ENCODE results near the gene SLC6A1. TPM values are rescaled to one million over a fixed set of nuclear protein-coding genes. Genes with fewer than 3 reads are reported as not detected.

SLC6A1 gene
- total and polyA plus RNA-seq, 2 of the 13 experiments (the other 11 are each of a cell fraction or from before 2014, with no cell fraction given): not detected

DNA sequence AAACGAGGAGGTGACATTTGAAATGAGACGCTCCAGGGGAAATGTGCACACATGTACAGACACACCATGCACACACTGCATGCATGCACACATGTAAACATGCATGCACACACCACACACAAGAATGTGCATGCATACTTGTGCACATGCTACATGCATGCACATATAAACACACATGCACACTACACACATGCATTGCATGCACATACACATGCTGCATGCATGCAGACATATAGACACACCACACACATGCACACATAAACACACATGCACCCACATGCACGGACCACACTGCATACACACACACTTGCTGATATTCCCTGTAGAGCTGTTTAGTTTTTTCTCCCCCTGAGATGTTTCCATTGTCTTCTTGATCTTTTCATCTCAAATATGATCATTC, 37.8 kb upstream of the SLC6A1 start (continued):
- TF ChIP-seq ZNF652 (CRISPR knock-in tag; IDR thresholded peaks at IDR 0.05; ENCODE audit: borderline replicate concordance, low read depth): no peak
- no peak for TF ChIP-seq PAF1 (CRISPR knock-in tag; IDR thresholded peaks at IDR 0.05)

DNA sequence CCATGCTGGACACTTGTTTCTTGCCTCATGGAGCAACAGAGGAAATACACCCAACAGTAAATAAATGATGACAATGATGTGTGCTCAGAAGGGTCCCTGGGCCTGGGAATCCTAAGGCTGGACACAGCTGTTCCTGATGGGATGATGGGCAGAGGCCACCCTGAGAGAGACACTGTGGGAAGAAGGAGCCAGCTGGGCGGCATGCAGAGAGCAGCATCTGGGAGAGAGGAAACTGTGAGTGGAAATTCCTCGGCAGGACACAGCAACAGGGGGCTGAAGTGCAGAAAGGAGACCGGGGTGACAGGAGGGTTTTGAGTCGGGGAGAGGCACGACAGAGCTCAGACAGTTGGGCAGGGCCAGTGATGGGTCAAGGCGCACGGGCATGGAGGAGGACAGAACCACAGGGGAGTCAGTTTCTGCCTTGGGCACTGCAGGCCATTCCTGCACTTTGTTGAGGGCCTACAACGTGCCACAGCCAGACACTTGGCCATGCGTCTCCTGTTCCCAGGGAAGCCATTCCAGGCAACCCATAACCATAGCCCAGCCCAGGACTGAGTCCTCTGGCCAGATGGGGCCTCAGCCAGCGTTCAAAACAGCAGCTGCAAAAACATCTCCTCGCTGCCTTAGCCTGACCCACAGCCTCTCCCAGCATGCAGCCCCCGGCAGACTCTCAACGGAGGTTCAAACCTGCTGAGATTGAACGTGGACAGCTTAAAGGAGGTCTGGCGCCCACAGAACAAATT, 36.7 kb upstream of the SLC6A1 start:
- DNase-seq (ENCODE audit: low spot score) (no peak), ATAC-seq (no peak), FAIRE-seq (no peak)
- Histone ChIP-seq H3K4me2 (ENCODE audit: low read depth, low read length) (no peak overlapping the region), H2AFZ (ENCODE audit: low read length) (no peak overlapping the region), H3K36me3 (replicated peaks in 1 of 2; ENCODE audit: control insufficient read depth in 1 of 2, insufficient read depth in 2 of 2, low read length in 2 of 2) (no peaks in the 10 kb centered on the region), H3K9me3 (ENCODE audit: low read length) (no peaks in the 10 kb centered on the region), H4K20me1 (ENCODE audit: insufficient read depth, low read length) (no peaks in the 10 kb centered on the region), H3K27me3 (ENCODE audit: control insufficient read depth in 1 of 2, insufficient read depth in 2 of 2, low read length in 2 of 2) (peaks cover 10 to 37% of the 10 kb centered on the region in 2 experiments; a peak in 3 of 5 replicates), H3K27ac (ENCODE audit: extremely low read length, insufficient read depth, low read length) (no peak overlapping the region), H3K79me2 (ENCODE audit: insufficient read depth, low read length) (no peaks in the 10 kb centered on the region), H3K9ac (ENCODE audit: insufficient read depth, low read depth, low read length) (no peak overlapping the region), H3K4me3 (replicated peaks in 1 of 3; ENCODE audit: insufficient read depth in 1 of 3, low read depth in 2 of 3, low read length in 3 of 3) (no peak overlapping the region), H3K4me1 (ENCODE audit: insufficient read depth, low read length) (no peaks in the 10 kb centered on the region)
- intact Hi-C loops (cut with micrococcal nuclease; ENCODE audit: unreplicated experiment) (no loop called here), in situ Hi-C loops (cut with HindIII; ENCODE audit: extremely low pct_ligation_motif_present, low pct_unique_long_range_greater_than_20kb) (no loop called here)
- CTCF ChIA-PET (ENCODE audit: low intra/inter-chr PET ratio, low total read pairs): no interaction called here
- 16% methylated on average over 9 of the region's 15 CpGs for WGBS (ENCODE audit: low lambda C conversion rate)
- no peak for TF ChIP-seq TEF (CRISPR knock-in tag; IDR thresholded peaks at IDR 0.05)
- TF ChIP-seq GABPB1 (CRISPR knock-in tag; IDR thresholded peaks at IDR 0.05): no peak
- no peak for TF ChIP-seq ZNF235 (CRISPR knock-in tag; IDR thresholded peaks at IDR 0.05; ENCODE audit: borderline replicate concordance)
- no peak for TF ChIP-seq GATAD2A (CRISPR knock-in tag; IDR thresholded peaks at IDR 0.05)
- POLR2A ChIA-PET: no interaction called here
- no TSS peak for BruUV-seq (replicated peaks)

- H2AFZ ChIP-seq (ENCODE audit: low read length): no peak overlapping the region
- H3K9me3 ChIP-seq (ENCODE audit: low read length): no peaks in the 10 kb centered on the region
- in situ Hi-C loops (cut with HindIII; ENCODE audit: extremely low pct_ligation_motif_present, low pct_unique_long_range_greater_than_20kb) (no loop called here), intact Hi-C loops (cut with micrococcal nuclease; ENCODE audit: unreplicated experiment) (no loop called here)
- no peak for FAIRE-seq
- no peak for DNase-seq (ENCODE audit: low spot score)
- POLR2A ChIA-PET: no interaction called here
- no peaks in the 10 kb centered on the region for H4K20me1 ChIP-seq (ENCODE audit: insufficient read depth, low read length)
- no peak overlapping the region for H3K4me2 ChIP-seq (ENCODE audit: low read depth, low read length)
- no peaks in the 10 kb centered on the region for H3K79me2 ChIP-seq (ENCODE audit: insufficient read depth, low read length)
- ATAC-seq: no peak
- H3K27ac ChIP-seq (ENCODE audit: extremely low read length, insufficient read depth, low read length): no peak overlapping the region
- CTCF ChIA-PET (ENCODE audit: low intra/inter-chr PET ratio, low total read pairs): no interaction called here
- no peaks in the 10 kb centered on the region for H3K4me1 ChIP-seq (ENCODE audit: insufficient read depth, low read length)
- TF ChIP-seq HNF4G (IDR thresholded peaks at IDR 0.05; ENCODE audit: borderline replicate concordance, low read depth, low read length) (no peak), HNF4G (CRISPR knock-in tag; IDR thresholded peaks at IDR 0.05; ENCODE audit: borderline replicate concordance, low read depth) (no peak), SNAI1 (CRISPR knock-in tag; IDR thresholded peaks at IDR 0.05; ENCODE audit: borderline replicate concordance) (no peak), ZNF333 (CRISPR knock-in tag; IDR thresholded peaks at IDR 0.05; ENCODE audit: borderline replicate concordance) (no peak), JUN (CRISPR knock-in tag; IDR thresholded peaks at IDR 0.05) (no peak), NCOA5 (CRISPR knock-in tag; IDR thresholded peaks at IDR 0.05) (no peak), HNRNPH1 (optimal IDR thresholded peaks at IDR 0.05; ENCODE audit: low read depth, low read length) (no peak)
- TF ChIP-seq, protein P1, sequence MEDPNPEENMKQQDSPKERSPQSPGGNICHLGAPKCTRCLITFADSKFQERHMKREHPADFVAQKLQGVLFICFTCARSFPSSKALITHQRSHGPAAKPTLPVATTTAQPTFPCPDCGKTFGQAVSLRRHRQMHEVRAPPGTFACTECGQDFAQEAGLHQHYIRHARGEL (CRISPR knock-in tag; IDR thresholded peaks at IDR 0.05): no peak
- peaks cover 10 to 38% of the 10 kb centered on the region in 2 experiments; a peak in 3 of 5 replicates for H3K27me3 ChIP-seq (ENCODE audit: control insufficient read depth in 1 of 2, insufficient read depth in 2 of 2, low read length in 2 of 2)
- BruUV-seq (replicated peaks): no TSS peak
- H3K4me3 ChIP-seq (replicated peaks in 1 of 3; ENCODE audit: insufficient read depth in 1 of 3, low read depth in 2 of 3, low read length in 3 of 3): no peak overlapping the region
- H3K9ac ChIP-seq (ENCODE audit: insufficient read depth, low read depth, low read length): no peak overlapping the region
- no peaks in the 10 kb centered on the region for H3K36me3 ChIP-seq (replicated peaks in 1 of 2; ENCODE audit: control insufficient read depth in 1 of 2, insufficient read depth in 2 of 2, low read length in 2 of 2)
- WGBS (ENCODE audit: low lambda C conversion rate): 0% methylated on average over 4 of the region's 4 CpGs
These were observed 36.0 kb upstream of the SLC6A1 start for GRCh38 chr3:10956531-10956930.

Data from HepG2 (cell line).